K562 (cell line): Measurements from ENCODE around the gene CCDC74B.
"Not testable (repeated sequence)": the region's sequence is repeated elsewhere in the genome, so short reads cannot be mapped to it uniquely, and the experiment has no call there.

Experiments used
- BDP1 ChIP-seq: IDR thresholded peaks from 3 replicates; pipeline ENCODE4 v1.6.1; 2011; ENCODE audit not compliant: insufficient read length, insufficient read depth
- HNRNPUL1 ChIP-seq: fragments of 200-400 bp; formaldehyde crosslinking; IDR thresholded peaks from 2 replicates; pipeline ENCODE4 v1.6.1; 2017; ENCODE audit warnings: low read length
- MEF2A ChIP-seq: IDR thresholded peaks from 2 replicates; pipeline ENCODE4 v1.6.1; 2011; ENCODE audit warnings: low read depth, mild to moderate bottlenecking, low read length, moderate library complexity; ENCODE audit not compliant: control insufficient read depth
- NR2C2 ChIP-seq, 2 experiments: fragments of 200-800 bp in 1 of 2; sonication (Bioruptor generic) in 1 of 2; sonication (generic) in 1 of 2; formaldehyde crosslinking in 1 of 2; IDR thresholded peaks; 2 replicates each; pipeline versions ENCODE4 v1.6.1 to v1.8.0; 2016 to 2022; ENCODE audit warnings: mild to moderate bottlenecking in 1 of 2, missing compliant biosample characterization in 1 of 2, missing genetic modification characterization in 1 of 2, missing genetic modification reagents in 1 of 2
- RB1 ChIP-seq: fragments of 450-650 bp; IDR thresholded peaks from 2 replicates; pipeline ENCODE4 v1.6.1; 2017; ENCODE audit warnings: low read depth, mild to moderate bottlenecking
- RFX5 ChIP-seq: IDR thresholded peaks from 2 replicates; pipeline ENCODE4 v1.6.1; 2011; ENCODE audit warnings: low read depth, mild to moderate bottlenecking, improper control_type of control experiment, low read length
- ZZZ3 ChIP-seq: fragments of 450-650 bp; IDR thresholded peaks from 2 replicates; pipeline ENCODE4 v1.6.1; 2016; ENCODE audit warnings: antibody characterized with exemption, mild to moderate bottlenecking, moderate library complexity
- TF ChIP-seq, protein P1 (sequence below): fragments of 250-450 bp; sonication (Bioruptor Pico); IDR thresholded peaks from 2 replicates; pipeline ENCODE4 v1.8.0; 2021; ENCODE audit warnings: moderate library complexity, mild to moderate bottlenecking, inconsistent platforms

DNA sequence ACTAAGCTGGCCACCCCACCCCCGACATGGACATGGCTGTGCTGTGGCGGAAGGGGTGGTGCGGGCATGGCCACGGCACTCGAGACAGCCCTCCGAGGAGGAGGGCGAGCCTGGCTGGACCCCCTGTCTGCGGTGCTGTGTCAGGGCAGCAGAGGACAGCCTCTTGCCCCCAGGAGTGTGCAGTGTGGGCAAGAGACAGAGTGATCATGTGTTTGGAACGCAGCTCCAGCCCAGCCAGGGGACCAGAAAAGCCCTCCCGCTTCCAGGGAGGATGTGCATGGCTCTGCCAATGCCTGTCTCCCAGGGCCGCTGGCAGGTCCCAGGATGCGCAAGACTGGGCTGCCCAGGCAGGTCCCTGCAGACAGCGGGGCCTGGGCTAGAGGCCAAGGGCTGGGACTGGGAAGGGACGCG, 6.1 kb downstream of the CCDC74B start:
- TF ChIP-seq RFX5; BDP1; HNRNPUL1; ZZZ3; MEF2A; RB1; NR2C2 (CRISPR knock-in tag; IDR thresholded peaks at IDR 0.05); NR2C2 (tag; IDR thresholded peaks at IDR 0.05): not testable (repeated sequence)
- TF ChIP-seq, protein P1, sequence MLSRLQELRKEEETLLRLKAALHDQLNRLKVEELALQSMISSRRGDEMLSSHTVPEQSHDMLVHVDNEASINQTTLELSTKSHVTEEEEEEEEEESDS (CRISPR knock-in tag): not testable (repeated sequence)
